ENCODE results near the gene TMEM100. TPM values are rescaled to one million over a fixed set of nuclear protein-coding genes. Genes with fewer than 3 reads are reported as not detected.
"Not testable (repeated sequence)": the region's sequence is repeated elsewhere in the genome, so short reads cannot be mapped to it uniquely, and the experiment has no call there.

The TMEM100 gene
- total and polyA plus RNA-seq, 2 donors (not counting 3 experiments of a cell fraction or from before 2014, with no cell fraction given): not detected

GRCh38 chr17:55672585-55673501 is 49.8 kb downstream of the TMEM100 start:
- dilution Hi-C loops (cut with MboI; ENCODE audit: extremely low pct_ligation_motif_present, low sequenced_read_pairs) (no loop called here), intact Hi-C loops (cut with micrococcal nuclease) (no loop called here)
- no peaks in the 10 kb centered on the region for H3K9me3 ChIP-seq (replicated peaks; ENCODE audit: control insufficient read depth, insufficient read depth, low read length)
- H3K27ac ChIP-seq (ENCODE audit: insufficient read depth, low read depth, low read length): no peak overlapping the region
- H3K4me3 ChIP-seq (replicated peaks in 1 of 3; ENCODE audit: insufficient read depth in 1 of 3, low read depth in 1 of 3, low read length in 3 of 3): no peak overlapping the region
- H3K9ac ChIP-seq (replicated peaks; ENCODE audit: extremely low read depth, insufficient read depth, low read length): no peak overlapping the region
- H3K79me2 ChIP-seq (ENCODE audit: control insufficient read depth, insufficient read depth, low read length): no peaks in the 10 kb centered on the region
- H2AFZ ChIP-seq (ENCODE audit: low read depth, low read length): no peak overlapping the region
- no peaks in the 10 kb centered on the region for H3K36me3 ChIP-seq (ENCODE audit: control insufficient read depth in 2 of 2, extremely low read depth in 1 of 2, insufficient read depth in 2 of 2, low read length in 2 of 2)
- no TSS peak for BruUV-seq (replicated peaks)
- H3K4me2 ChIP-seq (ENCODE audit: insufficient read depth, low read length): no peak overlapping the region
- POLR2A ChIA-PET: no interaction called here
- H3K9me1 ChIP-seq (replicated peaks; ENCODE audit: control insufficient read depth, extremely low read depth, insufficient read depth, low read length): no peaks in the 10 kb centered on the region
- H3K27me3 ChIP-seq (ENCODE audit: control insufficient read depth in 2 of 2, insufficient read depth in 2 of 2, low read length in 2 of 2): peaks cover 12 to 15% of the 10 kb centered on the region in 2 experiments
- TF ChIP-seq MAX (IDR thresholded peaks at IDR 0.05; ENCODE audit: insufficient read depth, insufficient read length) (no peak), MYC (IDR thresholded peaks at IDR 0.05; ENCODE audit: low read depth, low read length) (no peak), FOS (IDR thresholded peaks at IDR 0.05; ENCODE audit: borderline replicate concordance, insufficient read depth, low read length) (no peak), GATA2 (IDR thresholded peaks at IDR 0.05; ENCODE audit: insufficient read depth, insufficient read length, low read depth, low read length) (no peak), JUN (IDR thresholded peaks at IDR 0.05; ENCODE audit: borderline replicate concordance, insufficient read depth, insufficient read length, low read depth) (no peak), CTCF (IDR thresholded peaks at IDR 0.05; ENCODE audit: extremely low read depth in 1 of 2, insufficient read depth in 1 of 2, low read depth in 1 of 2, low read length in 2 of 2) (no peak), POLR2A (IDR thresholded peaks at IDR 0.05; ENCODE audit: low read depth, low read length) (no peak), POLR2AphosphoS5 (IDR thresholded peaks at IDR 0.05; ENCODE audit: insufficient read depth, low read depth, low read length) (no peak), EZH2 (IDR thresholded peaks at IDR 0.05; ENCODE audit: borderline replicate concordance, low read depth, low read length, severe bottlenecking) (no peak)
- H3K4me1 ChIP-seq (ENCODE audit: control insufficient read depth, extremely low read depth, insufficient read depth, low read length): no peaks in the 10 kb centered on the region
- FAIRE-seq (no peak), DNase-seq (ENCODE audit: low read depth, low spot score) (no peak)
- CTCF ChIA-PET: no interaction called here
- H4K20me1 ChIP-seq (replicated peaks; ENCODE audit: control insufficient read depth, extremely low read depth, insufficient read depth, low read length): no peaks in the 10 kb centered on the region

- H3K4me1 ChIP-seq (ENCODE audit: control insufficient read depth, extremely low read depth, insufficient read depth, low read length); H2AFZ ChIP-seq (ENCODE audit: low read depth, low read length); POLR2A ChIA-PET; H3K36me3 ChIP-seq (ENCODE audit: control insufficient read depth in 2 of 2, extremely low read depth in 1 of 2, insufficient read depth in 2 of 2, low read length in 2 of 2); FAIRE-seq; dilution Hi-C loops (cut with MboI; ENCODE audit: extremely low pct_ligation_motif_present, low sequenced_read_pairs); H3K9ac ChIP-seq (replicated peaks; ENCODE audit: extremely low read depth, insufficient read depth, low read length); H3K9me1 ChIP-seq (replicated peaks; ENCODE audit: control insufficient read depth, extremely low read depth, insufficient read depth, low read length); DNase-seq (ENCODE audit: low read depth, low spot score); H3K4me2 ChIP-seq (ENCODE audit: insufficient read depth, low read length); CTCF ChIA-PET; H4K20me1 ChIP-seq (replicated peaks; ENCODE audit: control insufficient read depth, extremely low read depth, insufficient read depth, low read length); intact Hi-C loops (cut with micrococcal nuclease); H3K4me3 ChIP-seq (replicated peaks in 1 of 3; ENCODE audit: insufficient read depth in 1 of 3, low read depth in 1 of 3, low read length in 3 of 3); H3K27ac ChIP-seq (ENCODE audit: insufficient read depth, low read depth, low read length); H3K79me2 ChIP-seq (ENCODE audit: control insufficient read depth, insufficient read depth, low read length); BruUV-seq (replicated peaks); H3K9me3 ChIP-seq (replicated peaks; ENCODE audit: control insufficient read depth, insufficient read depth, low read length): not testable (repeated sequence)
- peaks cover 12 to 18% of the 10 kb centered on the region in 2 experiments for H3K27me3 ChIP-seq (ENCODE audit: control insufficient read depth in 2 of 2, insufficient read depth in 2 of 2, low read length in 2 of 2)
These were observed 50.7 kb downstream of the TMEM100 start for GRCh38 chr17:55672010-55672409.

Data from endothelial cell of umbilical vein (primary cell).